Spinal cord (tissue), 10 donors: Measurements from ENCODE around the gene WWOX. TPM values are rescaled to one million over a fixed set of nuclear protein-coding genes. Genes with fewer than 3 reads are reported as not detected.

Experiments used
- DNase-seq, 6 donors: peaks; one replicate each; pipeline versions ENCODE4 v3.0.0 to v3.0.0-alpha.2; 2013 to 2015; ENCODE audit warnings: low spot score in 6 of 6, low read depth in 4 of 6
- H3K27ac ChIP-seq: one replicate; pipeline ENCODE4 v1.5.1; 2013; ENCODE audit warnings: low read depth, low read length, control low read depth
- H3K27me3 ChIP-seq: one replicate; pipeline ENCODE4 v1.6.1; 2013; ENCODE audit warnings: low read length; ENCODE audit not compliant: control insufficient read depth, insufficient read depth
- H3K36me3 ChIP-seq: one replicate; pipeline ENCODE4 v1.6.1; 2013; ENCODE audit warnings: low read length; ENCODE audit not compliant: control insufficient read depth, insufficient read depth
- H3K4me1 ChIP-seq: one replicate; pipeline ENCODE4 v1.6.1; 2013; ENCODE audit warnings: low read length; ENCODE audit not compliant: control insufficient read depth, insufficient read depth
- H3K4me3 ChIP-seq: one replicate; pipeline ENCODE4 v1.5.1; 2013; ENCODE audit warnings: low read depth, low read length, control low read depth
- H3K9me3 ChIP-seq: one replicate; pipeline ENCODE4 v1.6.1; 2013; ENCODE audit warnings: low read length; ENCODE audit not compliant: control insufficient read depth, insufficient read depth
- whole genome bisulfite sequencing: methylation state at CpG from one replicate; pipeline ENCODE4 v1.1.5; 2013; ENCODE audit warnings: missing lambda C conversion rate; ENCODE audit not compliant: insufficient coverage; 5-methylcytosine and 5-hydroxymethylcytosine counted together
- polyA plus RNA-seq, 2 donors: library from polyadenylated mRNA; unstranded; fragments of 120-200 nt; gene quantifications; one replicate each; pipeline ENCODE4 v1.2.1, GENCODE V29; 2013; ENCODE audit not compliant: insufficient read length in 2 of 2
- total RNA-seq, 2 donors: library from RNA; depleted of rRNA in 1 of 2; stranded (reverse); fragments of 120-200 nt in 1 of 2; fragments of >200 nt in 1 of 2; gene quantifications; one replicate each; pipeline versions ENCODE4 v1.2.3 to v1.2.4, GENCODE V29; 2013 to 2014
- donor health status: healthy.

The WWOX gene
- total and polyA plus RNA-seq, 4 donors: 27.5 to 51.5 (median 32.5) TPM

- Histone ChIP-seq H3K4me3 (no peak overlapping the region), H3K9me3 (no peaks in the 10 kb centered on the region), H3K4me1 (no peaks in the 10 kb centered on the region), H3K36me3 (no peaks in the 10 kb centered on the region), H3K27ac (no peak overlapping the region), H3K27me3 (no peaks in the 10 kb centered on the region)
- 36% methylated on average over 2 of the region's 4 CpGs for WGBS
- DNase-seq: no peak
Measured at GRCh38 chr16:78530283-78530682, 430.8 kb downstream of the WWOX start.

GRCh38 chr16:78535098-78535497 is 435.6 kb downstream of the WWOX start:
- H3K36me3 ChIP-seq: no peaks in the 10 kb centered on the region
- H3K9me3 ChIP-seq: no peaks in the 10 kb centered on the region
- no CpG with 5 or more reads among the region's 4 CpGs for WGBS
- DNase-seq: no peak
- H3K27me3 ChIP-seq: no peaks in the 10 kb centered on the region
- H3K4me1 ChIP-seq: no peaks in the 10 kb centered on the region
- H3K27ac ChIP-seq: no peak overlapping the region
- H3K4me3 ChIP-seq: no peak overlapping the region

GRCh38 chr16:78537511-78537910 is 438.1 kb downstream of the WWOX start:
- Histone ChIP-seq H3K36me3 (no peaks in the 10 kb centered on the region), H3K9me3 (no peaks in the 10 kb centered on the region), H3K27ac (no peak overlapping the region), H3K4me1 (no peaks in the 10 kb centered on the region), H3K4me3 (no peak overlapping the region), H3K27me3 (no peaks in the 10 kb centered on the region)
- 85% methylated on average over 8 of the region's 10 CpGs for WGBS
- no peak for DNase-seq

GRCh38 chr16:78538292-78538691 is 438.8 kb downstream of the WWOX start:
- Histone ChIP-seq H3K4me1 (no peaks in the 10 kb centered on the region), H3K36me3 (no peaks in the 10 kb centered on the region), H3K4me3 (no peak overlapping the region), H3K27me3 (no peaks in the 10 kb centered on the region), H3K27ac (no peak overlapping the region), H3K9me3 (no peaks in the 10 kb centered on the region)
- 90% methylated on average over 4 of the region's 9 CpGs for WGBS
- no peak for DNase-seq

DNA sequence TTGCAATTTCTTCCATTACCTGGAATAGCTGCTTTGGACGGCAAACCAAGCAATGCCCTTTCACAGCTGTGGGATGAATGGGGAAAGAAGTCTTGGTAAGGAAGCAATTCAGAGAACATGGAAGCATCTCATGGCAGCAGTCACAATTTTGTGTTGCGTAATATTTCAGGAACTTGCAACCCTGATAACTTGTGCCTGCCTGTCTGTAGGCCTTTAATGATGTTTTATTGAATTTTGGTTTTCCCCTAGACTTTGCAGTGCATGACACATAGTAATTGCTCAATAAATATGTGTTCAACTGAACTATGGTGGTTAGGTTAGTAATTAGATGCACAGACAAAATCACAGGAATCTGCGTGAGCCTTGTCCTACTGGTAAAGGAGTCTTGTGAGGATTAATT is 439.5 kb downstream of the WWOX start:
- 92% methylated on average over 2 of the region's 3 CpGs for whole genome bisulfite sequencing
- Histone ChIP-seq H3K4me3 (no peak overlapping the region), H3K9me3 (no peaks in the 10 kb centered on the region)

GRCh38 chr16:78542419-78542818 is 443.0 kb downstream of the WWOX start:
- DNase-seq: peak in 1 of 6 donors; percentile 29
- 74% methylated on average over 6 of the region's 7 CpGs for WGBS
- H3K27me3 ChIP-seq: no peaks in the 10 kb centered on the region
- H3K27ac ChIP-seq: no peak overlapping the region
- no peaks in the 10 kb centered on the region for H3K9me3 ChIP-seq
- no peak overlapping the region for H3K4me3 ChIP-seq
- H3K4me1 ChIP-seq: no peaks in the 10 kb centered on the region
- no peaks in the 10 kb centered on the region for H3K36me3 ChIP-seq

More for the DNA sequence above, 439.5 kb downstream of the WWOX start:
- DNase-seq: no peak
- H3K4me1 ChIP-seq: no peaks in the 10 kb centered on the region
- H3K27ac ChIP-seq: no peak overlapping the region
- H3K36me3 ChIP-seq: no peaks in the 10 kb centered on the region
- no peaks in the 10 kb centered on the region for H3K27me3 ChIP-seq

GRCh38 chr16:78543023-78543422 is 443.6 kb downstream of the WWOX start:
- H3K4me3 ChIP-seq: no peak overlapping the region
- 75% methylated on average over 4 of the region's 7 CpGs for WGBS
- no peaks in the 10 kb centered on the region for H3K9me3 ChIP-seq
- no peak for DNase-seq
- no peaks in the 10 kb centered on the region for H3K27me3 ChIP-seq
- H3K27ac ChIP-seq: no peak overlapping the region
- H3K36me3 ChIP-seq: no peaks in the 10 kb centered on the region
- no peaks in the 10 kb centered on the region for H3K4me1 ChIP-seq

GRCh38 chr16:78549366-78549765 is 449.9 kb downstream of the WWOX start:
- WGBS: 36% methylated on average over 3 of the region's 6 CpGs

GRCh38 chr16:78551487-78552085 is 452.1 kb downstream of the WWOX start:
- no peaks in the 10 kb centered on the region for H3K36me3 ChIP-seq
- H3K4me3 ChIP-seq: no peak overlapping the region
- H3K27me3 ChIP-seq: peaks cover 7% of the 10 kb centered on the region
- H3K9me3 ChIP-seq: no peaks in the 10 kb centered on the region
- no peak overlapping the region for H3K27ac ChIP-seq
- WGBS: 10% methylated on average over 2 of the region's 12 CpGs
- H3K4me1 ChIP-seq: peaks cover 9% of the 10 kb centered on the region
- DNase-seq: peak in 1 of 6 donors; percentile 5

More at GRCh38 chr16:78549366-78549765, 449.9 kb downstream of the WWOX start:
- peak in 1 of 6 donors; percentile 7 for DNase-seq
- Histone ChIP-seq H3K4me3 (no peak overlapping the region), H3K9me3 (no peaks in the 10 kb centered on the region), H3K4me1 (peaks cover 3% of the 10 kb centered on the region), H3K27ac (no peak overlapping the region), H3K27me3 (peaks cover 7% of the 10 kb centered on the region), H3K36me3 (no peaks in the 10 kb centered on the region)

GRCh38 chr16:78552106-78552675 is 452.7 kb downstream of the WWOX start:
- Histone ChIP-seq H3K4me3 (no peak overlapping the region), H3K9me3 (no peaks in the 10 kb centered on the region), H3K4me1 (peaks cover 9% of the 10 kb centered on the region), H3K27me3 (peaks cover 7% of the 10 kb centered on the region), H3K27ac (no peak overlapping the region), H3K36me3 (no peaks in the 10 kb centered on the region)
- peak in 1 of 6 donors; percentile 67 for DNase-seq
- 81% methylated on average over 2 of the region's 16 CpGs for WGBS
